ENCODE measurements around the gene OTX1. TPM values are rescaled to one million over a fixed set of nuclear protein-coding genes. Genes with fewer than 3 reads are reported as not detected.

Gene OTX1
- total and polyA plus RNA-seq, 2 experiments from 2014 or later, result 1.3 to 2.2 TPM

GRCh38 chr2:63092857-63093256, 42.2 kb downstream of the OTX1 start (continued):
- no peak for TF ChIP-seq REST (IDR thresholded peaks at IDR 0.05; ENCODE audit: unreplicated experiment)

DNA sequence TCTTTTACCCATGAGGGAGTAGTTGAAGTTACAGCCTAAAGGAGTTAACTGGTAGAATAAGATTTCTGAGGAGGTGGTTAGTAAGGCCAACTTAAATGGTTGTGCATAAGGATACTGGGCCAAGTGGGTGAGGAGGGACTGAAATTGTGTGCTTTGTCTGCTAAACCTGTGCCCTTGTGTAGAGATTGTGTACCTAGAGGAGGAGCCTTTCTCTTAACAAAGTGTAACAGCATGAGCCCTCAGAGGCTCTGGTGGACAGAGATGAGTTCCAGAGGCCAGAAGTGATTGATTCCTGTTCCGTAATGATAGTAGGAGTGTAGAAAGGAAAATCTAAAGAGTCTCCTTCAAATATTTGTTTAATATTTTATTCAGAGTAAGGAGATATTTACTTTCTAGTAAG, 42.9 kb downstream of the OTX1 start:
- no peaks in the 10 kb centered on the region for H3F3A ChIP-seq (replicated peaks; ENCODE audit: low read depth)
- no peak overlapping the region for H3K27ac Mint-ChIP-seq
- H4K20me1 ChIP-seq (replicated peaks; ENCODE audit: insufficient read depth), result no peaks in the 10 kb centered on the region
- peaks cover 2% of the 10 kb centered on the region for H3K27me3 Mint-ChIP-seq (ENCODE audit: insufficient read depth, low read depth, poor library complexity)
- no peak overlapping the region for H3K4me3 Mint-ChIP-seq
- no peaks in the 10 kb centered on the region for H3K9me2 ChIP-seq (ENCODE audit: insufficient read depth)
- H3K9me3 Mint-ChIP-seq, result no peaks in the 10 kb centered on the region
- H3K27me3 ChIP-seq (ENCODE audit: insufficient read depth), result no peaks in the 10 kb centered on the region
- no peaks in the 10 kb centered on the region for H3K36me3 ChIP-seq (ENCODE audit: insufficient read depth)
- no peak overlapping the region for H3K4me2 ChIP-seq
- H3K4me1 Mint-ChIP-seq, result peaks cover 4% of the 10 kb centered on the region
- no peaks in the 10 kb centered on the region for H3K4me1 ChIP-seq (ENCODE audit: insufficient read depth)
- no peaks in the 10 kb centered on the region for H3K36me3 Mint-ChIP-seq (ENCODE audit: low read depth)
- DNase-seq (ENCODE audit: low spot score) (peak; percentile 6), ATAC-seq (peak; percentile 72)
- H2AFZ ChIP-seq, result no peak overlapping the region
- H3K79me2 ChIP-seq (replicated peaks; ENCODE audit: insufficient read depth), result no peaks in the 10 kb centered on the region
- no peak overlapping the region for H3K4me3 ChIP-seq
- no peak overlapping the region for H3K27ac ChIP-seq (ENCODE audit: low read depth)
- no peak for TF ChIP-seq REST (IDR thresholded peaks at IDR 0.05; ENCODE audit: unreplicated experiment)
- no peak for TF ChIP-seq CTCF (conservative IDR thresholded peaks at IDR 0.05; ENCODE audit: low read depth in 2 of 2)
- no peak for TF ChIP-seq EZH2phosphoT487 (IDR thresholded peaks at IDR 0.05; ENCODE audit: unreplicated experiment)
- no peak for TF ChIP-seq STAT1 (IDR thresholded peaks at IDR 0.05; ENCODE audit: unreplicated experiment)
- TF ChIP-seq NANOG (IDR thresholded peaks at IDR 0.05; ENCODE audit: borderline replicate concordance), result no peak
- TF ChIP-seq JUNB (IDR thresholded peaks at IDR 0.05; ENCODE audit: unreplicated experiment), result no peak
- no peak for TF ChIP-seq EZH2 (IDR thresholded peaks at IDR 0.05; ENCODE audit: low read depth, unreplicated experiment)
- TF ChIP-seq CREB1 (CRISPR knock-in tag; IDR thresholded peaks at IDR 0.05; ENCODE audit: low read depth), result no peak
- no peak for TF ChIP-seq ZNF114 (CRISPR knock-in tag; IDR thresholded peaks at IDR 0.05)
- no peak for TF ChIP-seq ETS1 (IDR thresholded peaks at IDR 0.05)
- TF ChIP-seq POLR2AphosphoS5 (IDR thresholded peaks at IDR 0.05; ENCODE audit: low read depth), result no peak
- TF ChIP-seq ZNF331 (CRISPR knock-in tag; IDR thresholded peaks at IDR 0.05; ENCODE audit: low read depth), result no peak
